ENCODE data around the gene TNXB. TPM values are rescaled to one million over a fixed set of nuclear protein-coding genes. Genes with fewer than 3 reads are reported as not detected.
"Not testable (repeated sequence)": the region's sequence is repeated elsewhere in the genome, so short reads cannot be mapped to it uniquely, and the experiment has no call there.

TNXB gene
- polyA plus RNA-seq, 2 of the 4 experiments (the other 2 are of a cell fraction), result 0.80 to 1.7 TPM

DNA sequence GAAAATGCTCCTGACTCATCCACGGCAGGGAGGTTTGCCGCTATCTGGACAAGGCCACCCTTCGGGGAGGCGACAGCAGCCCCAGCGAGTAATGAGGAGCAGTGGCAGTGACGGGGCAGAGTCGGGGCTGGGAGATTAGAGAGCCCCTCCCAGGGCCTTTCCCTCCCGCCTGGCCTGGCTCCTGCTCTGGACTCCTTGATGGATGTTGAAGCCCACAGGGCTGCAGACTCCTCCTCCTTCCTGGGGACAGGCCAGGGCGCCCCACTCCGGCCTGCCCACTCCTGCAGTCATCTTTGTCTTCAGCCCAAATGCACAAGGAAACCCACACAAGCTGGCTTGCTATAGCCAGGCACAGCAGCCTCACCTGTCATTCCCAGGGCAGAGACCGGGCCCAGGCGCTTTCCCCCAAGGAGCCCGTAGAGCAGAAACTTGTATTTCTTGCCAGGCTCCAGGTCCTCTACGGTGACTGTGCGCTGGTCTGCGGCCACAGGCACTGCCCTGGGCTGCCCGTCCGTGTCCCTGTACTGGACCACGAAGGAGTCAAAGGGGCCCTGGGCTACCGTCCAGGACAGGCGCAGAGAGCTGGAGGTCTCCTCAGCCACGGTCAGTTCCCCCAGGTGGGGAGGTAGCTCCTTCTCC lies 63.2 kb downstream of the TNXB start:
- no peak for DNase-seq (ENCODE audit: low read depth in 1 of 2, low spot score in 1 of 2)
- WGBS (ENCODE audit: missing lambda C conversion rate), result 87% methylated on average over 3 of the region's 22 CpGs
- FAIRE-seq, result no peak

DNA sequence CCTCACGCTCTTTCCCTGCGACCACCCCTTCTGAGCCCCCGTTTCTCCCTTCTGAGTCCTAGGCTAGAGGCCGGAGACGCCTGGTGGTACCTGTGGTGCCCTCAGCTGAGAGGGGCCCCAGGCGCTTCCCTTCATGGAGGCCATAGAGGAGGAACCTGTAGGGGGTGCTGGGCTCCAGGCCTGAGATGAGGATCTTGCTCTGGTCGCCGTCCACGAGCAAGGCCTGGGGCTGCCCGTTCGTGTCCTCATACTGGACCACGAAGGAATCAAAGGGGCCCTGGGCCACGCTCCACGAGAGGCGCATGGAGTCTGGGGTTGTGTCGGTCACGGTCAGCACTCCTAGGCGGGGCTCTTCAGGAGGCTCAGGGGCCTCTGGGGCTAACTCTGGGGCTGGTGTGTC lies 64.2 kb downstream of the TNXB start:
- FAIRE-seq; POLR2A ChIA-PET; H3K4me3 ChIP-seq; H3K9me3 ChIP-seq; ATAC-seq; H3K27ac ChIP-seq; CTCF ChIA-PET; H3K4me2 ChIP-seq; DNase-seq (ENCODE audit: low read depth in 1 of 2, low spot score in 1 of 2): not testable (repeated sequence)
- no CpG with 5 or more reads among the region's 18 CpGs for WGBS (ENCODE audit: missing lambda C conversion rate)
- H3K4me1 ChIP-seq, result peaks cover 20% of the 10 kb centered on the region

More for the DNA sequence above, 63.2 kb downstream of the TNXB start:
- no peak for ATAC-seq
- Histone ChIP-seq H3K27ac (no peak overlapping the region), H3K4me3 (no peak overlapping the region), H3K4me2 (no peak overlapping the region), H3K4me1 (peaks cover 20% of the 10 kb centered on the region), H3K9me3 (no peaks in the 10 kb centered on the region)
- CTCF ChIA-PET, result no interaction called here
- POLR2A ChIA-PET, result no interaction called here
- TF ChIP-seq HOXB5 (CRISPR knock-in tag; IDR thresholded peaks at IDR 0.05), result no peak
- no peak for TF ChIP-seq NR3C1 (IDR thresholded peaks at IDR 0.05)
- no peak for TF ChIP-seq MYC (IDR thresholded peaks at IDR 0.05; ENCODE audit: borderline replicate concordance, low read length)

DNA sequence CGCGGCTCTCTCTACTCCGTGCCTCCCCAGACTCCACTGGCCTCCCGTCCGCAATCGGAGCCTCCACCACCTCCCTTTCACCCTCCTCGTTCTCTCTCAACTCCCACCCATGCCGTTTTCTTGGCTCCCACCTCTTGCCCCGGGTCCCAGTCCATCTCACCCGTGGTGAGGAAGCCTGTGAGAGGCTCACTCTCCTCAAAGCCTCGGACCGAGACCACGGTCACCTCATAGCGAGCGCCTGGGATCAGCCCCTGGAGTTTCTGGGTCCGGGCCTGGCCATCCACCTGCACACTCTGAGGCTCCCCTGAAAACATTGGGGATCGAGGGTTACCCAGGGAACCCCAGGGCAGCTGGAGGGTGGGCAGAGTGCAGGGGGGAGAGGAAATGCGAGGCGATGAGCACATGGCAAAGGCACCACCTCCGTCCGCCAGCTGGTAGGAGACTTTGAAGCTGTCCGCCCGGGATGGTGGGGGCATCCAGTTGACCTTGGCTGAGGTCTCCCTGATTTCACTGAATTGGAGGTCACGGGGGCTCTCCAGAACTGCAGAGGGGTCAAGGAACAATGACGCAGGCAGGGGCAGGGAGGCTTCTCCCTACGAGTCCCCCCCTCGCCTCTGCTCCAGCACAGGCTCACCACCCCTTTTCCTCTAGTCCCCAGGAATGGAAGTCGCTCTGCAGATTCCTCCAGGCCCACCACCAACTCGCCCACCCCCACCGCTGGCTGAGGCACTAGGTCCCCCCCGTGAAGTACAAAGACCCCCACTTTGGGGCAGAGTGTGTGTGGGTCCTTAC lies 65.4 kb downstream of the TNXB start:
- H3K4me2 ChIP-seq; H3K9me3 ChIP-seq; FAIRE-seq; H3K4me3 ChIP-seq; ATAC-seq; POLR2A ChIA-PET; CTCF ChIA-PET; DNase-seq (ENCODE audit: low read depth in 1 of 2, low spot score in 1 of 2); H3K27ac ChIP-seq: not testable (repeated sequence)
- WGBS (ENCODE audit: missing lambda C conversion rate), result 64% methylated on average over 13 of the region's 31 CpGs
- peaks cover 20% of the 10 kb centered on the region for H3K4me1 ChIP-seq

GRCh38 chr6:32042276-32042675 lies 66.9 kb downstream of the TNXB start:
- CTCF ChIA-PET; DNase-seq (ENCODE audit: low read depth in 1 of 2, low spot score in 1 of 2); H3K9me3 ChIP-seq; FAIRE-seq; ATAC-seq; POLR2A ChIA-PET; H3K4me2 ChIP-seq; H3K27ac ChIP-seq; H3K4me3 ChIP-seq: not testable (repeated sequence)
- no CpG with 5 or more reads among the region's 15 CpGs for WGBS (ENCODE audit: missing lambda C conversion rate)
- peaks cover 10% of the 10 kb centered on the region for H3K4me1 ChIP-seq

DNA sequence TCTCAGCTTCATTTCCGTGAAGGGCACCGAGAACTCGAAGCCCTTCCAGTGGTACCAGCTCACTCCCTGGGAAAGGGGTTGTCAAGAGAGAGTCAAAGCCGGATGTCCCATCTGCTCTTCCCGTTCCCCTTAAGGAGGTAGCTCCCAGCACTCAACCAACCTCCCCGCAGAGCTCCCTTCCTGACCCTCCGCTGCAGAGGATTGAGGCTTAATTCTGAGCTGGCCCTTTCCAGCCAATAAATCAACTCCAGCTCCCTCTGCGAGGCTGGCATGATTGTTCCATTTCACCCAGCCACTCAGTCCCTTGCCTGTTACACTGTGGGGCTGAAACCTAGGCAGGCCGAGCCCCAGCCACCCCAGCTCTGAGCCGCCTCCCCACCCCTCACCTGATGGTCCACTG lies 67.8 kb downstream of the TNXB start:
- CTCF ChIA-PET; H3K27ac ChIP-seq; DNase-seq (ENCODE audit: low read depth in 1 of 2, low spot score in 1 of 2); ATAC-seq; H3K4me1 ChIP-seq; H3K4me2 ChIP-seq; POLR2A ChIA-PET; H3K4me3 ChIP-seq; FAIRE-seq; H3K9me3 ChIP-seq: not testable (repeated sequence)
- WGBS (ENCODE audit: missing lambda C conversion rate), result 58% methylated on average over 4 of the region's 10 CpGs

DNA sequence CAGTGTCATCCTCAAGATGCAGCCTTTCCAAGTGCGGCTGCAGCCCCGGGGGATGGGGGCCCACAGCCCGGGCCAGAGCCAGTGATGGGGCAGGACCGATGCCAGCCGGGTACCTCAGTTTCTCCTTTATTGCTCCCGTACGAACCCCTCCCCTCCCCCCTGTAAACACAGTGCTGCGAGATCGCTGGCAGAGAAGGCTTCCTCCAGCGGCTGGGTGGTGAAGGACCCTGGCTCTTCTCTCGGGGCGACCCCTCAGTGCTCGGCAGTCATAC lies 68.2 kb downstream of the TNXB start:
- H3K4me3 ChIP-seq; H3K27ac ChIP-seq; ATAC-seq; H3K4me2 ChIP-seq; POLR2A ChIA-PET; H3K4me1 ChIP-seq; H3K9me3 ChIP-seq; CTCF ChIA-PET; DNase-seq (ENCODE audit: low read depth in 1 of 2, low spot score in 1 of 2); FAIRE-seq: not testable (repeated sequence)
- WGBS (ENCODE audit: missing lambda C conversion rate), result no CpG with 5 or more reads among the region's 13 CpGs

GRCh38 chr6:32040299-32041049 lies 68.7 kb downstream of the TNXB start:
- H3K4me2 ChIP-seq; FAIRE-seq; H3K4me3 ChIP-seq; H3K9me3 ChIP-seq; CTCF ChIA-PET; POLR2A ChIA-PET; H3K4me1 ChIP-seq; DNase-seq (ENCODE audit: low read depth in 1 of 2, low spot score in 1 of 2); H3K27ac ChIP-seq: not testable (repeated sequence)
- WGBS (ENCODE audit: missing lambda C conversion rate), result no CpG with 5 or more reads among the region's 43 CpGs
- peak in 1 of 2 experiments; percentile 10; a peak in 2 of 6 replicates for ATAC-seq

GRCh38 chr6:32039321-32040274 lies 69.5 kb downstream of the TNXB start:
- H3K27ac ChIP-seq; CTCF ChIA-PET; H3K4me3 ChIP-seq; H3K4me1 ChIP-seq; FAIRE-seq; POLR2A ChIA-PET; H3K4me2 ChIP-seq; DNase-seq (ENCODE audit: low read depth in 1 of 2, low spot score in 1 of 2); H3K9me3 ChIP-seq: not testable (repeated sequence)
- peak in 1 of 2 experiments; percentile 44; a peak in 3 of 6 replicates for ATAC-seq
- 60% methylated on average over 5 of the region's 24 CpGs for WGBS (ENCODE audit: missing lambda C conversion rate)

DNA sequence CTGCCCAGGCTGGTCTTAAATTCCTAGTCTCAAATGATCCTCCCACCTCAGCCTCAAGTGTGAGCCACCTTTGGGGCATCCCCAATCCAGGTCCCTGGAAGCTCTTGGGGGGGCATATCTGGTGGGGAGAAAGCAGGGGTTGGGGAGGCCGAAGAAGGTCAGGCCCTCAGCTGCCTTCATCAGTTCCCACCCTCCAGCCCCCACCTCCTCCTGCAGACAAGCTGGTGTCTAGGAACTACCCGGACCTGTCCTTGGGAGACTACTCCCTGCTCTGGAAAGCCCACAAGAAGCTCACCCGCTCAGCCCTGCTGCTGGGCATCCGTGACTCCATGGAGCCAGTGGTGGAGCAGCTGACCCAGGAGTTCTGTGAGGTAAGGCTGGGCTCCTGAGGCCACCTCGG lies 70.3 kb downstream of the TNXB start:
- H3K27ac ChIP-seq; ATAC-seq; POLR2A ChIA-PET; FAIRE-seq; H3K9me3 ChIP-seq; H3K4me2 ChIP-seq; H3K4me3 ChIP-seq; H3K4me1 ChIP-seq; DNase-seq (ENCODE audit: low read depth in 1 of 2, low spot score in 1 of 2); CTCF ChIA-PET: not testable (repeated sequence)
- WGBS (ENCODE audit: missing lambda C conversion rate), result 80% methylated on average over 1 of the region's 5 CpGs
